AG04450 (cell line): ENCODE data around the gene ATP2B2. TPM values are rescaled to one million over a fixed set of nuclear protein-coding genes. Genes with fewer than 3 reads are reported as not detected.

Experiments
- CTCF ChIA-PET: fragments of 300-600, 350-600 bp; formaldehyde crosslinking; extraction: SDS; loops from one replicate; lab custom pipeline; 2022; ENCODE audit warnings: antibody characterized with exemption, inconsistent platforms; lab: Charles Lee
- POLR2A ChIA-PET: fragments of 350-600 bp; formaldehyde crosslinking; extraction: SDS; loops from one replicate; lab custom pipeline; 2021; ENCODE audit warnings: antibody characterized with exemption, inconsistent platforms; lab: Yijun Ruan, JAX
- DNase-seq: peaks from one replicate; pipeline ENCODE4 v3.0.0-alpha.2; 2011; ENCODE audit warnings: low read depth, low spot score
- H3K27ac ChIP-seq: one replicate; pipeline ENCODE4 v1.5.1; 2012; ENCODE audit warnings: low read depth, low read length, control low read depth
- H3K27me3 ChIP-seq: one replicate; pipeline ENCODE4 v1.6.0; 2012; ENCODE audit warnings: low read length; ENCODE audit not compliant: control insufficient read depth, insufficient read depth
- H3K4me3 ChIP-seq: 2 replicates; pipeline ENCODE4 v1.5.1; 2011; ENCODE audit warnings: mild to moderate bottlenecking, low read depth, low read length, control low read depth
- H3K9me3 ChIP-seq: 2 replicates; pipeline ENCODE4 v1.5.1; 2012; ENCODE audit warnings: low read length; ENCODE audit not compliant: control insufficient read depth, insufficient read depth
- polyA plus RNA-seq: library from polyadenylated mRNA; depleted of rRNA; stranded (reverse); fragments of >200 nt; gene quantifications from 2 replicates; pipeline ENCODE4 v1.2.3, GENCODE V29; 2011
- TF ChIP-seq, protein P1 (sequence below): IDR thresholded peaks from 2 replicates; pipeline ENCODE4 v1.5.1; 2011; ENCODE audit warnings: low read depth, low read length, control low read depth, inconsistent platforms

ATP2B2 gene
- polyA plus RNA-seq, 1 experiment, result 0.01 TPM

- CTCF ChIA-PET, result no interaction called here
These were observed 976 bp downstream of the ATP2B2 start for GRCh38 chr3:10504171-10505049.

DNA sequence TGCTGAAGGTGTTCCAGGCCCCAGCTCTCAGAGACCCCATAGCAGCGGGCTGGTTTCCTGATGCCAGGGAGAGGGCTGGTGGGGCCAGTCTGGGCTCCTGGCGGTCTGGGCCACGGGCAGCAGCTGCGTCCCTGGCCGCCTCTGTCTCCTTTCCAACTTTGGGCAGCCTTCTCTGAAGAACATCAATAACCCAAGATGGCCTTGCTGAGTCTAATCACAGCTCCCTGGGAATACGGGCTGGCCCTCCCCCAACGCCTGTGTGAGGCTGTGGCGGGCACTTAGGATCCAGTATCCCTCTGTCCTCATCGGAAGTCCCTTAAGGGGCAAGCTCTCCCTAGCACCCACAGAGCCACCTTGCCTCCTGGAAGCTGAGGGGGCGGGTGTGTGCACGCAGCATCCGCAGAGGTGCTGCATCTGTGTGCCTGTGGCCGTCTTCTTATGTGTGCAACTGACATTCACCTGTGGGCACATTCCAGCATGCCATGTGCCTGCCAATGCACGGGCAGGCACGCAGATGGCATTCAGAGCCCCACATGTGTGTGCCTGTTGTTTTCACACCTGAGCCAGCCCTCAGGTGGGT is 2.1 kb downstream of the ATP2B2 start:
- H3K4me3 ChIP-seq, result no peak overlapping the region
- H3K27me3 ChIP-seq, result peaks cover 63% of the 10 kb centered on the region
- ChIA-PET POLR2A (interaction anchor here (0.6 kb wide), 1 partner anchor 739 kb away, joined by 14 read pairs; no protein-coding TSS in a partner anchor), CTCF (no interaction called here)
- no peak overlapping the region for H3K27ac ChIP-seq
- TF ChIP-seq, protein P1, sequence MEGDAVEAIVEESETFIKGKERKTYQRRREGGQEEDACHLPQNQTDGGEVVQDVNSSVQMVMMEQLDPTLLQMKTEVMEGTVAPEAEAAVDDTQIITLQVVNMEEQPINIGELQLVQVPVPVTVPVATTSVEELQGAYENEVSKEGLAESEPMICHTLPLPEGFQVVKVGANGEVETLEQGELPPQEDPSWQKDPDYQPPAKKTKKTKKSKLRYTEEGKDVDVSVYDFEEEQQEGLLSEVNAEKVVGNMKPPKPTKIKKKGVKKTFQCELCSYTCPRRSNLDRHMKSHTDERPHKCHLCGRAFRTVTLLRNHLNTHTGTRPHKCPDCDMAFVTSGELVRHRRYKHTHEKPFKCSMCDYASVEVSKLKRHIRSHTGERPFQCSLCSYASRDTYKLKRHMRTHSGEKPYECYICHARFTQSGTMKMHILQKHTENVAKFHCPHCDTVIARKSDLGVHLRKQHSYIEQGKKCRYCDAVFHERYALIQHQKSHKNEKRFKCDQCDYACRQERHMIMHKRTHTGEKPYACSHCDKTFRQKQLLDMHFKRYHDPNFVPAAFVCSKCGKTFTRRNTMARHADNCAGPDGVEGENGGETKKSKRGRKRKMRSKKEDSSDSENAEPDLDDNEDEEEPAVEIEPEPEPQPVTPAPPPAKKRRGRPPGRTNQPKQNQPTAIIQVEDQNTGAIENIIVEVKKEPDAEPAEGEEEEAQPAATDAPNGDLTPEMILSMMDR, result no peak
- H3K9me3 ChIP-seq, result no peaks in the 10 kb centered on the region; the same call in 1 of the 2 replicates
- DNase-seq, result no peak

More at GRCh38 chr3:10504171-10505049, 976 bp downstream of the ATP2B2 start:
- no peaks in the 10 kb centered on the region; the same call in 1 of the 2 replicates for H3K9me3 ChIP-seq
- POLR2A ChIA-PET, result no interaction called here
- peaks cover 66% of the 10 kb centered on the region for H3K27me3 ChIP-seq
- DNase-seq, result no peak
- TF ChIP-seq, protein P1, result no peak
- H3K4me3 ChIP-seq, result no peak overlapping the region
- no peak overlapping the region for H3K27ac ChIP-seq

GRCh38 chr3:10502185-10502880 is 3.1 kb downstream of the ATP2B2 start:
- H3K27ac ChIP-seq, result no peak overlapping the region
- TF ChIP-seq, protein P1, result no peak
- H3K4me3 ChIP-seq, result no peak overlapping the region
- H3K9me3 ChIP-seq, result no peaks in the 10 kb centered on the region; the same call in 1 of the 2 replicates
- ChIA-PET POLR2A (no interaction called here), CTCF (no interaction called here)
- peaks cover 61% of the 10 kb centered on the region for H3K27me3 ChIP-seq
- DNase-seq, result no peak

- peaks cover 54% of the 10 kb centered on the region for H3K27me3 ChIP-seq
- H3K4me3 ChIP-seq, result no peak overlapping the region
- H3K27ac ChIP-seq, result no peak overlapping the region
- ChIA-PET CTCF (no interaction called here), POLR2A (no interaction called here)
- no peaks in the 10 kb centered on the region; the same call in 1 of the 2 replicates for H3K9me3 ChIP-seq
- DNase-seq, result no peak
- TF ChIP-seq, protein P1, result no peak
These were observed 3.7 kb downstream of the ATP2B2 start for GRCh38 chr3:10501664-10502052.
